Cardiac muscle cell (in vitro differentiated cells and primary cell): Measurements from ENCODE around the gene OPALIN. TPM values are rescaled to one million over a fixed set of nuclear protein-coding genes. Genes with fewer than 3 reads are reported as not detected.

Experiments used
- DNase-seq, 2 donors: peaks; one replicate each; pipeline versions ENCODE4 v3.0.0 to v3.0.0-alpha.2; 2010 to 2017; ENCODE audit warnings: low read depth in 1 of 2, low spot score in 1 of 2
- H3K27ac ChIP-seq: fragments of 200-600 bp; sonication (generic); 2 replicates; pipeline ENCODE4 v1.5.1; 2016
- H3K27me3 ChIP-seq: fragments of 200-600 bp; sonication (generic); 2 replicates; pipeline ENCODE4 v1.6.0; 2016; ENCODE audit warnings: control low read depth
- H3K36me3 ChIP-seq: fragments of 200-600 bp; sonication (generic); 2 replicates; pipeline ENCODE4 v1.5.1; 2016; ENCODE audit warnings: control low read depth
- H3K4me1 ChIP-seq: fragments of 200-600 bp; sonication (generic); 2 replicates; pipeline ENCODE4 v1.8.1; 2017; ENCODE audit warnings: low read depth, mild to moderate bottlenecking, mixed run types
- H3K4me3 ChIP-seq: fragments of 200-600 bp; sonication (generic); 2 replicates; pipeline ENCODE4 v1.5.1; 2016; ENCODE audit warnings: mild to moderate bottlenecking
- H3K9me3 ChIP-seq: fragments of 200-600 bp; sonication (generic); 2 replicates; pipeline ENCODE4 v1.5.1; 2017; ENCODE audit warnings: low read depth, mild to moderate bottlenecking, control low read depth
- CTCF ChIP-seq: IDR thresholded peaks from 2 replicates; pipeline ENCODE4 v1.5.1; 2012; ENCODE audit warnings: low read depth, mild to moderate bottlenecking, low read length
- polyA plus RNA-seq: library from polyadenylated mRNA; unstranded; fragments of >200 nt; fragmentation: Nextera tagmentation; extraction: Ambion mirVana; gene quantifications from 2 replicates; pipeline ENCODE4 v1.2.1, GENCODE V29; 2016
- total RNA-seq: library from RNA; depleted of rRNA; stranded (reverse); fragments of >200 nt; gene quantifications from 2 replicates; pipeline ENCODE4 v1.2.3, GENCODE V29; 2016

OPALIN gene
- total and polyA plus RNA-seq, 2 experiments from 2014 or later = not detected

GRCh38 chr10:96389785-96390184 is 31.0 kb upstream of the OPALIN start:
- Histone ChIP-seq H3K9me3 (no peaks in the 10 kb centered on the region), H3K27me3 (peaks cover 21% of the 10 kb centered on the region), H3K27ac (no peak overlapping the region), H3K4me3 (no peak overlapping the region), H3K36me3 (no peaks in the 10 kb centered on the region), H3K4me1 (no peaks in the 10 kb centered on the region)
- DNase-seq = no peak
- TF ChIP-seq CTCF = no peak

- TF ChIP-seq CTCF = no peak
- H3K4me1 ChIP-seq = no peaks in the 10 kb centered on the region
- no peaks in the 10 kb centered on the region for H3K9me3 ChIP-seq
- DNase-seq = no peak
- no peak overlapping the region for H3K4me3 ChIP-seq
- H3K27ac ChIP-seq = no peak overlapping the region
- no peaks in the 10 kb centered on the region for H3K36me3 ChIP-seq
- H3K27me3 ChIP-seq = peaks cover 15% of the 10 kb centered on the region
Observed at GRCh38 chr10:96387601-96388000, 28.8 kb upstream of the OPALIN start.

- no peaks in the 10 kb centered on the region for H3K4me1 ChIP-seq
- no peak for DNase-seq
- H3K27me3 ChIP-seq = peaks cover 15% of the 10 kb centered on the region
- no peaks in the 10 kb centered on the region for H3K36me3 ChIP-seq
- H3K9me3 ChIP-seq = no peaks in the 10 kb centered on the region
- no peak overlapping the region for H3K27ac ChIP-seq
- no peak overlapping the region for H3K4me3 ChIP-seq
- no peak for TF ChIP-seq CTCF
Observed at GRCh38 chr10:96387161-96387560, 28.4 kb upstream of the OPALIN start.

- no peak overlapping the region for H3K4me3 ChIP-seq
- no peak for DNase-seq
- TF ChIP-seq CTCF = no peak
- no peaks in the 10 kb centered on the region for H3K4me1 ChIP-seq
- no peaks in the 10 kb centered on the region for H3K36me3 ChIP-seq
- H3K27me3 ChIP-seq = peaks cover 8% of the 10 kb centered on the region
- H3K27ac ChIP-seq = no peak overlapping the region
- no peaks in the 10 kb centered on the region for H3K9me3 ChIP-seq
Observed at GRCh38 chr10:96384506-96384905, 25.7 kb upstream of the OPALIN start.

- Histone ChIP-seq H3K36me3 (no peaks in the 10 kb centered on the region), H3K4me1 (no peaks in the 10 kb centered on the region), H3K4me3 (no peak overlapping the region), H3K9me3 (no peaks in the 10 kb centered on the region), H3K27me3 (no peaks in the 10 kb centered on the region), H3K27ac (no peak overlapping the region)
- DNase-seq = no peak
- no peak for TF ChIP-seq CTCF
Observed at GRCh38 chr10:96380821-96381220, 22.0 kb upstream of the OPALIN start.

- H3K27ac ChIP-seq = no peak overlapping the region
- TF ChIP-seq CTCF = no peak
- H3K9me3 ChIP-seq = no peaks in the 10 kb centered on the region
- no peak for DNase-seq
- no peaks in the 10 kb centered on the region for H3K36me3 ChIP-seq
- no peak overlapping the region for H3K4me3 ChIP-seq
- no peaks in the 10 kb centered on the region for H3K4me1 ChIP-seq
- no peaks in the 10 kb centered on the region for H3K27me3 ChIP-seq
Observed at GRCh38 chr10:96379758-96380157, 21.0 kb upstream of the OPALIN start.
